Activated T-cell treated with anti-CD3 and anti-CD28 coated beads for 1 hour (primary cell): ENCODE measurements around the gene PSMA5.
"Not testable (repeated sequence)": the region's sequence is repeated elsewhere in the genome, so short reads cannot be mapped to it uniquely, and the experiment has no call there.

Experiments used
- DNase-seq: peaks from one replicate; pipeline ENCODE4 v3.0.0-alpha.2; 2020; ENCODE audit warnings: low read depth

PSMA5 gene

DNA sequence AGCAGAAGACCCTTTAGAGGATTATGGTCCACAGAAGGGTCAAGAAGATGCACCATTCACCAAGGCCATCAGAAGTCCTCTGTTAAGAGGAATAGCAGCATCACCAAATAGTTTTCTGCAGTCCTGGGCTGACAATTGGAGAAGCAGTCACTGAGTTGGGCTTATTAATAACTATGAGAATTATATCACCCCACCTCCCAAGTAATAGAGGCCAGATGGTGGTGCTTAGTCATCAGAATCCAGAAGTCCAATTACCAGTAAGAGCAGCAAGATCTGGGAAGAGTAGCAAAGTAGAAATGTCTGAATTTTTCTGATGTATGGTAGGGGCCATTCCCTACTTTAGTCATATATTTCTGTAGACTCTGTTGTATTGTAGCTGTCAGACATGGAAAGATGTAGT, 6.1 kb upstream of the PSMA5 start:
- no peak for DNase-seq

DNA sequence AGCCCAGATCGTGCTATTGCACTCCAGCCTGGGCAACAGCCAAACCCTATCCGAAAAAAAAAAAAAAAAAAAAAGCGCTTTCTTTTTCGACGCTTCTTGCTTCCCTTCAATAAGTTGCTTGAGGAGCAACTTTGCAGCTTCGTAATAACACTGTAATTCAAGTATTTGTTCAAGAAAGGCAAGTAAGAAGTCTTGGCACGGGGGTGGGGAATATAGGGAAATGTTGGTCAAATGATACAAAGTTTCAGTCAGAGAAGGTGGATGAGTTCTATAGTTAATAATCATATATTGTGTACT, 871 bp upstream of the PSMA5 start:
- no peak for DNase-seq

- peak; percentile 42 for DNase-seq
Measured at GRCh38 chr1:109425391-109426280, 612 bp downstream of the PSMA5 start.

GRCh38 chr1:109423498-109423897, 2.8 kb downstream of the PSMA5 start:
- DNase-seq = no peak

DNA sequence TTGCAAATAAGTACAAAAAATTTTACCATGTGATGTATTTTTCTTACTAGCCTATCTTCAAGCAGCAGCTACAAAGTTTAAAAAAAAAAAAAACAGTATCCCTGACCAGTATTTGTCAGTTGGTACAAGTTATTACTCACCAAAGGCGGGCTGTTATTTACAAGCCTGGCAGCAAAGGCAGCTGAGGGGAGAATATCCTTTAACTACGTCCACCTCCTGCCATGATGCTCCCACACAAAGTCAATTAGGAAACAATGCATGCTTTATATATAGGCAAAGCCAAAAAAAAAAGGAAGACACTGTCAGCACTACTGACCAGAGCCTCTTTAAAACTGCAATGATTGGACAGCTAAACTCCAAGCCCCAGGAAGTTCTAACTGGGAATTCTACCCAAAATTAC, 13.7 kb downstream of the PSMA5 start:
- DNase-seq = no peak

DNA sequence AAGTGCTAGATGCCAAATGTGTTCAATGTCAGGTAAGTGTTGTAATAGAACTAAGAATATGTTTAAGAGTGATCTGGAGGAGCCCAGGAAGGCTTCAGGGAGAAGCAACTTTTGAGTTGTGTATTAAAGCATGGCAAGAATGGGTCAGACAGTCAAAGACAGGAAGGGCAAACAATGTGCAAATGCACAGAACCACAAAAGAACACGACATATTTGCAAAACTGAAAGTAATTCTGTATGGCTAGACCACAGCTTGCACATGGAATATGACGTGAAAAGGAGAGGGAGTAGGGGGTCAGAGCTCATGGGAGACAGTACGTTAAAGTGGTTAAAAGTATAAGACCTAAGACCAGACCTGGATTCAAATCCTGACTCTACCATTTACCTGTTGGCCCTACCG, 21.4 kb downstream of the PSMA5 start:
- DNase-seq = no peak

DNA sequence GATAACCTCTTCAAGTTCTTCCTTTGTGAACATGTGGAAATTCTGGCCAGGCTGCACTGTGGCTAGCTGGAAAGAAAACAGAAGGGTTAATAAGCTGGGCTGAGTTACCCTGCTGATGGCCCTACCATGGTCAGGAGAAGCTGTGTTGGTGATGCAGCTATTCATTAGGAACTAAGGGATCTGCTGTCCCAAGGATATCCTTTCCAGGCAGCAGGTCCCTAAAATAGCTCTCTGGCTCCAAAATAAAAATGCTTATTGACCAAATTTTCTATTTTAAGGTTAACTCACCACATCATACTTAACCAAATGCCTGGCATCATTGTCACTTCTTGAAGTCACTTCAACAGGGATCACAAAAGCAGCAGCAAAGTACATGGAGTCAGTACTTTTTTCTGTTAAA, 24.2 kb downstream of the PSMA5 start:
- DNase-seq = no peak

DNA sequence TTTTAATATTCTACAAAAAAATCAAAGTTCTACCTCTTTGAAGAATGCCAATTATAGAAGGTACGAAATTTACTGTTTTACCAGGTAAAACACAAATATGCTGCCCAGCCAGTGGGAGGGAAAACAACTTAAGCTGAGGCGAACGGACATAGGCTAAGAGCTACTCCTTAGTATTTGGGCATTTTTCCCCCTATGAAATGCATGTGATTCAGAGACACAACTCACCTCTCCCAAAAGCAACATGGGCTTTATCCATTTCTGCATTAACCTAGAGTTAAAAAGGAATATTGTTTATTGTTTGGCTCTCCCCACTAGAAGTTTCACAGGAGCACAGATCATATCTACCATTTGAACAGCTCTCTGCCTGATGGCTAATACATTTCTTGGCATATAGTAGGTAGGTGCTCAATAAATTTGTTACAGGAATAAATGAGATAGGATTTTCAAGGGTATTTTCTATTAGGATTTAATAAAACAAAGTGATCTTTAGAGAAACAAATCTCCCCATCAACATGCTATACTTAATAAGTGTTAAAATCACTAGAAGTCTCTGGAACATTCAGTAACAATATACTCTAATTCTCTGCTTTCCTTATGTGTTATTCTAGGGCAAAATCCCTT, 26.1 kb downstream of the PSMA5 start:
- DNase-seq = no peak

- no peak for DNase-seq
Measured at GRCh38 chr1:109399326-109399957, 26.8 kb downstream of the PSMA5 start.

- no peak for DNase-seq
Measured at GRCh38 chr1:109398343-109399225, 27.7 kb downstream of the PSMA5 start.

DNA sequence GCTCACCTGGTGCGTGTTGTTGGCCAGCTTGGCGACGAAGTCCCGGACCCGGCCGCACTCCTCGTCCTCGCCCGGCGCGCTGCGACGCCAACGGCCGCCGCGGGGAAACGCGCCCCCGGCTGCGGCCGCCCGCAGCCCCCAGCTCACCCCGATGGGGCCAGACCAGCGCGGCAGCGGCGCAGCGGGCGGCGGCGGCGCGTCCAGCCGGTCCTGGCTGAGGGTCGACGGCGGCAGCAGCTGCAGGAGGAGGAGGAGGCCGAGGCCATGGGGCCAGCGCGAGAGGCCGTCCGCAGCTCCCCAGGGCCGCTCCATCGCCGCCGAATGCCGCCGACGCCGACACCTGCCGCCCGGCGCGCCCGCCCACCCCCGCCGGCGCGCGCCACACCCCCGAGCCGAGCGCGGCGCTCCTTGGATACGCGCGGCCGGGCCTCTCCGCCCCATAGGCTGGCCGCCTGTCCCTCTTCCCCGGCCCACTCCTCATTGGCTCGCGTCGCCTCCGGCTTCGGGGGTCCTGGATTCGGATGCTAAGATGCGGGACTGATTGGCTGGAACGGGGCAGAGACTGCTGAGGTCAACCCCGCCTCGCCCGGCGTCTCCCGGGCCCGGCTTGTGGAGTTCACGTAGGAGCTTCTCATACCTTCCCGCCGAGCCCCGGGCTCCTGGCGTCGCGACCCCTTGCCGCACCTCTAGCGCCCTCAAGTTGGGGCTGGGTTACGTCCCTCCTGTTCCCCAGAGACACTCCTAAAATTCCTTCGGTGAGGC, 28.5 kb downstream of the PSMA5 start, which contains the start of gene SORT1:
TSS of gene SORT1 (minus strand) at position 338 of the 762 bp plus-strand sequence. CDS start at position 312, 26 bp downstream.
- peak; percentile 30 for DNase-seq

GRCh38 chr1:109396871-109397580, 29.2 kb downstream of the PSMA5 start:
- no peak for DNase-seq

GRCh38 chr1:109396513-109396839, 29.8 kb downstream of the PSMA5 start:
- no peak for DNase-seq

DNA sequence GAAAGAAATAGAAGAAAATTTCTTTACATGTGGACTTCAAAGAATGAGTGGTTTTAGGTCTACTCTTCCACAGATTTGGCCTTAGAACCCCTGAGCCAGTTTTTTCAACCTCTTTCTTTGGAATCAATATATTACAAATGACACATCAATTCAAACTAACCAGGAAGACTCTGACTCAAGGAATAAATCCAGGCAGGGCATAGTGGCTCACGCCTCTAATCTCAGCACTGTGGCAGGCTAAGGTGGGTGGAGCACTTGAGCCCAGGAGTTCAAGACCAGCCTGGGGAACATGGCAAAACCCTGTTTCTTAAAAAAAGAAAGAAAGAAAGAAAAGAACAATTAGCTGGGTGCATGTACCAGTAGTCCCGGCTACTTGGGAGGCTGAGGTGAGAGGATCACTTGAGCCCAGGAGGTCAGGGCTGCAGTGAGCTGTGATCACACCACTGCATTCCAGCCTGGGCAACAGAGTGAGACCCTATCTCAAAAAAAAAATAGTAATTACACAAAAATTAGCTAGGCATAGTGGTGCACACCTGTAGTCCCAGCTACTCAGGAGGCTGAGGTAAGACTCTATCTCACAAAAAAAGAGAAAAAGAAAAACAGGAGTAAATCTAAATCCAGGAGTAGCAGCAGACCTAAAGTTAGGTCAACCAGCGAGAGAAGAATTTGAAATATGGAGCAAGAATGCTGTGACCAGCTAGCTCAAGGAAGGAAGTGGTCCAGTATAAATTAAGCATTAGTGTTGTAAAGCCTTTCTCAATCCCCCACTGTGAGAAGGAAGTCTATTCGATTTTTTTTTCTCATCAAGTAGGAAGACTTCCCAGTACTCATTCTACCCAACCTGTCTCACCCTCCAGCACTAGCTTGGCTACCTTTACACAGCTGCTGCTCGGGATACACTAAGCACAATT, 30.4 kb downstream of the PSMA5 start:
- no peak for DNase-seq

DNA sequence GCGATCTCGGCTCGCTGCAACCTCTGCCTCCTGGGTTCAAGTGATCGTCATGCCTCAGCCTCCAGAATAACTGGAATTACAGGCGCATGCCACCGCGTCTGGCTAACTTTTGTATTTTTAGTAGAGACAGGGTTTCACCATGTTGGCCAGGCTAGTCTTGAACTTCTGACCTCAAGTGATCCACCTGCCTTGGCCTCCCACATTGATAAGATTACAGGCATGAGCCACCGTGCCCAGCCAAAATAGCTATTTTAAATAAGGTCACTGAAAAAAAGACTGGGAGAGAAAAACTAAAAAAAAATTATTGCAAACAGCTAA, 31.0 kb downstream of the PSMA5 start:
- not testable (repeated sequence) for DNase-seq

- no peak for DNase-seq
Measured at GRCh38 chr1:109394591-109395281, 31.5 kb downstream of the PSMA5 start.

GRCh38 chr1:109393617-109394233, 32.5 kb downstream of the PSMA5 start:
- no peak for DNase-seq

DNA sequence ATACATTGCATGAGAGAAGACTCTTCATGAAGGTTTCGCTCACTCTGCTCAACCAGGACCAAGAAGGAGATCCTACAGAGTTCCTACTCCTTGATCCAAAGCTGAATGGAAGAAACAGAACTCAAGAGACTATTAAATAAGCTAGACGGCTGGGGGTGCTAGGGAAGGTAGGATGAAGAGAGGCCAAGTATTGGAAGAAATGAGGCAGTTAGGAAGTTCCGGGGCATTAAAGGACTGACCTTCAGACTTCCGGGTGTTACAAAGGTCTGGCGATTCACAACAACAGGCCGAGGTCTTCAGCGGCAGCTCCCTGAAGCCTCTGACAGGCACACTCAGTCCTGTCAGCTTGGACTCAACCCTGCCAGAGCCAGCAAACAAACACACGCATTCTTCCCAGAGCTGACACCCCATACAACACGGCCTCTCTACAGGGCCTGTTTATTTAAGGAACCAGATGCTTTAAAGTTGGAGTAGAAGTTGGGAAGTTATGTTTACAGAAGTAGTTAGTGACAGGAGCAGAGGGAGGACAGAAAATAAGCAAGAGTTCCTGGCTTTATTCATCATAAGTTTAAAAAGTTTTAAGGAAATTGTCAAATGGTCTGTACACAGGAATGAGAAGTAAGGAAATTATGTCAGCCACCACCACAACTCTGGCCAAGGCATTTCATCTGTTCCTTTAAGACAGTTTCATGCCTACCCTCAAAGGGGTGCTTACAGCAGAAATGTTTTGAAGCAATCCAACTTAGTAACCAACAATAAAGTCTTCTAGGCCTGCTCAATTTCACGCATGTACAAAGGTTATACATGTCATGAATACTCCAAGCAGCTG, 33.2 kb downstream of the PSMA5 start:
- no peak for DNase-seq
